AG10803 (cell line): ENCODE measurements around the gene HMGB2.

Source experiments
- DNase-seq: peaks from one replicate; pipeline ENCODE4 v3.0.0; 2010; ENCODE audit warnings: low read depth
- H3K4me3 ChIP-seq: 2 replicates; pipeline ENCODE4 v1.5.1; 2011; ENCODE audit warnings: mild to moderate bottlenecking, low read length, control low read depth
- TF ChIP-seq, protein P1 (sequence below): conservative IDR thresholded peaks from 2 replicates; pipeline ENCODE4 v1.5.1; 2011; ENCODE audit warnings: mild to moderate bottlenecking, low read length, control low read depth, inconsistent platforms

The HMGB2 gene

DNA sequence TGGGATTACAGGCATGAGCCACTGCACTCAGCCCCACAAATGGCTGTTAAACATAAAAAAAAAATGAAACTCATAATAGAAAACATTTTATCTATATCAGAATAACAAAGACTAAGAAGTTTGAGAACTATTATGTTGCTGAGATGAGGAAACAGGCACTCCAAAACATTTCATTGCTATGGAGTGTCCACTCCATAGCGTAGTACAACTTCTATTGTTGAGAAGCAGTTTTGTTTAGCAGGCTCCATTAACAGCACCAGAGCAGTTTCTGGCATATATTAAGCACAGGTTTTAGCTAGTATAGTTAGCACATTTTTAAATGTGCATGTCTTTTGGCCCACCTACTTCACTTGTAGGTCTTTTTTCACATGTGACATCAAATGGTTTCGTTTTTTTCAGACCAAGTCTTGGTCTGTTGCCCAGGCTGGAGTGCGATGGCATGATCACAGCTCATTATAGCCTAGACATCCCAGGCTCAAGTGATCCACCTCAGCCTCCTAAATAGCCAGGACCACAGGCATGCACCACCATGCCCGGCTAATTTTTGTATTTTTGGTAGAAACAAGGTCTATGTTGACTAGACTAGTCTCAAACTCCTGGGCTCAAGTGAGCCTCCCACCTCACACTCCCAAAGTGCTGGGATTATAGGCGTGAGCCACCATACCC is 5.8 kb downstream of the HMGB2 start:
- no peak for DNase-seq
- TF ChIP-seq, protein P1, sequence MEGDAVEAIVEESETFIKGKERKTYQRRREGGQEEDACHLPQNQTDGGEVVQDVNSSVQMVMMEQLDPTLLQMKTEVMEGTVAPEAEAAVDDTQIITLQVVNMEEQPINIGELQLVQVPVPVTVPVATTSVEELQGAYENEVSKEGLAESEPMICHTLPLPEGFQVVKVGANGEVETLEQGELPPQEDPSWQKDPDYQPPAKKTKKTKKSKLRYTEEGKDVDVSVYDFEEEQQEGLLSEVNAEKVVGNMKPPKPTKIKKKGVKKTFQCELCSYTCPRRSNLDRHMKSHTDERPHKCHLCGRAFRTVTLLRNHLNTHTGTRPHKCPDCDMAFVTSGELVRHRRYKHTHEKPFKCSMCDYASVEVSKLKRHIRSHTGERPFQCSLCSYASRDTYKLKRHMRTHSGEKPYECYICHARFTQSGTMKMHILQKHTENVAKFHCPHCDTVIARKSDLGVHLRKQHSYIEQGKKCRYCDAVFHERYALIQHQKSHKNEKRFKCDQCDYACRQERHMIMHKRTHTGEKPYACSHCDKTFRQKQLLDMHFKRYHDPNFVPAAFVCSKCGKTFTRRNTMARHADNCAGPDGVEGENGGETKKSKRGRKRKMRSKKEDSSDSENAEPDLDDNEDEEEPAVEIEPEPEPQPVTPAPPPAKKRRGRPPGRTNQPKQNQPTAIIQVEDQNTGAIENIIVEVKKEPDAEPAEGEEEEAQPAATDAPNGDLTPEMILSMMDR = no peak
- no peak overlapping the region for H3K4me3 ChIP-seq

DNA sequence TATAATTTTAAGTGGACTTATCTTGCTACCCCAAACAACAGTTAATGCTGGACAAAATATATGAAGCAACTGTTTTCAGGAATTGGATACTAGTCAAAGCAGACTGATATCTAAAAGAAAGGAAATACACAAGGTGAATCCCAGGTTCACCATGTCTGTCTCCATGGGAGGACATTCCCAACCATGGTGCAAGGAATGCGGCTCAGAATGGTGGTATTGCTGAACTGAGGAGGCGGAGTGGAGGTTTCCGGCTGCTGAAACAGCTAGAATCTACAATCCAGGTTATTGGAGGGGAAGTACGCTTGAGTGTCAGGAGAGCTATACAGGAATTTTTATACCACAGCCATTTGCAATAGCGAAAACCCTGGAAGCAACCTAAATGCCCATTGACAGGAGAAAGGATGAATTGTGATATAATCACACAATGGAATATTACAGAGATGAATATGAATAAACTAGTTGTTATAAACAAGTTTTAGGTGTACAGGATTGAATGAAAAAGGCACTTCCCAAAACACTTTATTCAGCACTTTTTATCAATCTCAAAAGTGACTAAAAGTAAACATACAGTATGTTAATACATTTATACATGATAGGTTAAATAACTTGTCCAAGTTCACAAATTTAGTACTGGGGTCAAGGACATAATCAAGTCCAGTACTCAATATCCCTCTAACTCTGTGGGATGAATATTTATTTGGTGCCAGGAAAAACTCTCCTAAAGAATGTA is 9.0 kb downstream of the HMGB2 start:
- no peak for DNase-seq
- TF ChIP-seq, protein P1 = no peak

DNA sequence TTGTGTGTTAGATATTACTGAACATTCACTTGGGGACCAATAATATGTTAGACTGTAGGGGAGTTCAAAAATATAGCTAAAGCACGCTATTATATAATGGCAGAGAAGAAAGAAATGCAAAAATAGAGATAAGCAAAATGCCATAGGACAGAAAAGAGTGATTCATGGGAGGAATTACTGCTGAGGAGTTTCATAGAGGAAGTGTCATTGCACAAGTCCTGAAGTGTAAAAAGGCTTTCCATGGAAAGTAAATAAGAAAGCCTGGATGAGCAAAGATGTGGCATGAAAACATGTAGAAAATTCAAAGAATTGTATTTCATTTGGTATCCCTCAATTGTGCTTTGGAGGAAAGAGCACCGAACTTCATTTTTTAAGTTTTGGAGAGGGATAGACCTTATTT is 14.5 kb downstream of the HMGB2 start:
- H3K4me3 ChIP-seq = no peak overlapping the region
- DNase-seq = peak; percentile 29
- TF ChIP-seq, protein P1 = no peak

More for the DNA sequence above, 9.0 kb downstream of the HMGB2 start:
- H3K4me3 ChIP-seq = no peak overlapping the region

DNA sequence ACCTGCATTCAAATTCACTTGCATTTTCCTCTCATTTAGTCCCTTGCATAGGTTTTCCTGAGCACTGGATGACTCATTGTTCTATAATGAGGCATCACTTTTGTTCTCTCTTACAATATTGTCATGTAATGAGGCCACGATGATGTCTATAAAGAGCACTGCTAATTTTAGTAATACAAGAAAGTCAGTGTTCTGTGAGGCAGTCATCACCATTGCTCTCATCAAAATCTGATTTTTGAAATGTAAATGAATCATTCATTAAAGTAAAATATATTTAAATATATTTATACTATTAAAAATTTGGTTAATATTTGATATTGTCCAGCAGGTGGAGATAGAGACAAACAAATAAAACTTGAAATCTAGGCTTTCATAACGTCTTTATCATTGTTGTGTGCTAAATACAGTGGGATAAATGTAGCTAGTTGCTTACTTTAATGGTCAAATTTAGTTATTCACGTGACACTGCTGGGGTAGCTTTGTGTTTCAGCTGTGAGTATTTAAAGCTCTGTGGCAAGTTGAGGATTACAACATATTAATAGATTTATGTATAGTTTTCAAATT is 15.4 kb downstream of the HMGB2 start:
- no peak overlapping the region for H3K4me3 ChIP-seq
- TF ChIP-seq, protein P1 = peak; percentile 43
- DNase-seq = peak; percentile 60

DNA sequence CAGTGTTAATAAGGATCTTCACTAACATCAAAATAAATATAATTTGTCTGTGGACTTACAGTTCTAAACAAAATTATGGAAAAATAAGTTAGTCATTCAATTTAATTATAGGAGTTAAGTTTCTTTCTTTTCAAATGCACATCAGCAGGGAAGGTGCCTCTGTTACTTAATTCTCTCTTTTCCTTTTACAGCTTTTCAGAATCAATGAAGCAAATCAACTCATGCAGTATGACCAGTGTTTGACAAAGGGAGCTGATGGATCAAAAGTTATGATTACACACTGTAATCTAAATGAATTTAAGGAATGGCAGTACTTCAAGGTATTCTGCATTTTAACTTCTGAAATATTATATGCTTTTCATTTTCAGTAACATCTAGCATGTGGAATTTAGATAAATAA is 15.9 kb downstream of the HMGB2 start:
- no peak for DNase-seq
- TF ChIP-seq, protein P1 = no peak
- no peak overlapping the region for H3K4me3 ChIP-seq

DNA sequence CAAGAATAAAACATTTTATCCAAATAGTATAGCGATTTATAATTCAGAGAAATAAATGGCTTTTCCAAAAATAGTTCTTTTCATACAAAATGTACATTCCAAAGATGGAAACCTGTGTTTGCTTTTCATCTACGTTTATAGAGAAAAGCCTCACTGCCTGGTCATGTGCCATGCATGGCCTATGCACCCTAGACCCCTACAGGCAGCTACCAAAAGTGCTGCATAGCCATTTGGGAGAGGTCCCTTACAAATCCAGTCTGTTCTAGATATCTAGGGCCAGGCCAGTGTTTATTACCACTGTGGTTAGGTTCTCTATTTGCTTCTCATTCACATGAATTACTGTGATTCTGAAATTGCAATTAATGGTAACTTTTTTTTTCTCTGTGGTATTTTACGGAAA is 17.2 kb downstream of the HMGB2 start:
- DNase-seq = no peak
- H3K4me3 ChIP-seq = no peak overlapping the region
- TF ChIP-seq, protein P1 = no peak

DNA sequence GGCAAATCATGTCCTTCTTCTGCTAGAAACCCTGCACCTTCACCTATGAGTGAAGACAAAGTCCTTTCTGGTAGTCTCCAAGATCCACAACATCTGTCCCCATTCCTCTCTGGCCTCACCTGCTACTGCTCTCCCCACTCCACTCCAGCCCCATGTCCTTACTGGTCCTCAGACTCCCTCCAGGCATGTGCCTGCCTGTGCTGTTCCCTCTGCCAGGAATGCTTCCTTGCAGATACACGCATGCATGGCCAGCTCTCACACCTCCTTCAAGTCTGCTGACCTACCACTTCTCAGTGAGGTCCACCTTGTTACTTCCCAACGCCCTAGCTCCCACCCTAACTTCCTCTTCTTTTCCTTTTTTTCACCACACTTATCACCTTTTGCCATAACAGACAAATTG is 18.1 kb downstream of the HMGB2 start:
- TF ChIP-seq, protein P1 = no peak
- H3K4me3 ChIP-seq = no peak overlapping the region
- no peak for DNase-seq
